Glutamatergic neuron (in vitro differentiated cells): ENCODE results near the gene NRAS. TPM values are rescaled to one million over a fixed set of nuclear protein-coding genes. Genes with fewer than 3 reads are reported as not detected.

ENCODE experiments used
- DNase-seq: peaks from one replicate; pipeline ENCODE4 v3.0.0; 2022
- H3K27ac Mint-ChIP-seq: one replicate; pipeline ENCODE4 v1.8.0; 2020; ENCODE audit warnings: mild to moderate bottlenecking, mixed read lengths, inconsistent platforms; ENCODE audit not compliant: unreplicated experiment
- H3K27me3 Mint-ChIP-seq: one replicate; pipeline ENCODE4 v1.8.0; 2020; ENCODE audit warnings: mild to moderate bottlenecking, moderate library complexity, mixed read lengths, inconsistent platforms; ENCODE audit not compliant: unreplicated experiment
- H3K36me3 Mint-ChIP-seq: one replicate; pipeline ENCODE4 v1.8.0; 2020; ENCODE audit warnings: mild to moderate bottlenecking, mixed read lengths, inconsistent platforms; ENCODE audit not compliant: unreplicated experiment
- H3K4me1 Mint-ChIP-seq: one replicate; pipeline ENCODE4 v1.8.0; 2020; ENCODE audit warnings: mild to moderate bottlenecking, low read depth, mixed read lengths, inconsistent platforms; ENCODE audit not compliant: unreplicated experiment
- H3K4me3 Mint-ChIP-seq: one replicate; pipeline ENCODE4 v1.8.0; 2020; ENCODE audit warnings: mild to moderate bottlenecking, mixed read lengths, inconsistent platforms; ENCODE audit not compliant: unreplicated experiment
- H3K9me3 Mint-ChIP-seq: one replicate; pipeline ENCODE4 v1.8.0; 2020; ENCODE audit warnings: mild to moderate bottlenecking, moderate library complexity, mixed read lengths, inconsistent platforms; ENCODE audit not compliant: unreplicated experiment
- CTCF ChIP-seq: fragments of 200-600 bp; sonication (generic); IDR thresholded peaks from one replicate; pipeline ENCODE4 v1.5.0; 2021; ENCODE audit not compliant: partially characterized antibody, unreplicated experiment
- total RNA-seq: library from RNA; stranded (reverse); fragmentation: NEBNext Ultra II Directional; extraction: Animal tissue kit (Norgen Biotek cat#: 25700); gene quantifications from one replicate; pipeline ENCODE4 v1.2.1, GENCODE V29; 2021; ENCODE audit not compliant: unreplicated experiment

Gene NRAS
- total RNA-seq, 1 donor from 2014 or later, result 77.1 TPM

- Mint-ChIP-seq H3K27me3 (peaks cover 2% of the 10 kb centered on the region), H3K4me3 (peak overlapping the region; percentile 3), H3K27ac (no peak overlapping the region), H3K36me3 (no peaks in the 10 kb centered on the region), H3K9me3 (peaks cover 2% of the 10 kb centered on the region), H3K4me1 (no peaks in the 10 kb centered on the region)
- TF ChIP-seq CTCF, result no peak
- DNase-seq, result no peak
Measured at GRCh38 chr1:114668373-114668772, 48.2 kb downstream of the NRAS start.

- peaks cover 2% of the 10 kb centered on the region for H3K27me3 Mint-ChIP-seq
- H3K36me3 Mint-ChIP-seq, result no peaks in the 10 kb centered on the region
- H3K4me1 Mint-ChIP-seq, result no peaks in the 10 kb centered on the region
- no peak overlapping the region for H3K27ac Mint-ChIP-seq
- DNase-seq, result no peak
- peaks cover 2% of the 10 kb centered on the region for H3K9me3 Mint-ChIP-seq
- H3K4me3 Mint-ChIP-seq, result no peak overlapping the region
- TF ChIP-seq CTCF, result no peak
Measured at GRCh38 chr1:114666954-114667353, 49.6 kb downstream of the NRAS start.

- Mint-ChIP-seq H3K27ac (no peak overlapping the region), H3K27me3 (no peaks in the 10 kb centered on the region), H3K4me3 (no peak overlapping the region), H3K36me3 (no peaks in the 10 kb centered on the region), H3K9me3 (no peaks in the 10 kb centered on the region), H3K4me1 (no peaks in the 10 kb centered on the region)
- no peak for TF ChIP-seq CTCF
- DNase-seq, result no peak
Measured at GRCh38 chr1:114660238-114660637, 56.3 kb downstream of the NRAS start.

Other genes with a start within 250 kb of the NRAS start
- 69.3 TPM for gene TRIM33, start 205.6 kb downstream of the NRAS start, total RNA-seq
- gene BCAS2, start 135.2 kb downstream of the NRAS start, total RNA-seq, result 52.4 TPM
- gene DENND2C, start 46.7 kb downstream of the NRAS start, total RNA-seq, result 0.54 TPM
- not detected for gene AMPD1, start 21.2 kb downstream of the NRAS start, total RNA-seq
- 763 TPM for gene CSDE1, start 41.2 kb upstream of the NRAS start, total RNA-seq
- 60.7 TPM for gene SIKE1, start 63.9 kb upstream of the NRAS start, total RNA-seq
- not detected for gene SYCP1, start 138.1 kb upstream of the NRAS start, total RNA-seq